ENCODE measurements around the gene LGALS1. TPM values are rescaled to one million over a fixed set of nuclear protein-coding genes. Genes with fewer than 3 reads are reported as not detected.
A peak's percentile ranks its signal among the peaks of the same experiment; 100 is the strongest.

LGALS1 gene
- total RNA-seq, 1 experiment from 2014 or later: 32.8 TPM

- Histone ChIP-seq H2AFZ (ENCODE audit: low read length) (no peak overlapping the region), H2BK120ac (ENCODE audit: low read depth, low read length, poor library complexity, severe bottlenecking) (no peak overlapping the region), H2AK5ac (ENCODE audit: insufficient read length, low read length) (no peak overlapping the region), H4K20me1 (ENCODE audit: control insufficient read depth, insufficient read depth, insufficient read length) (no peaks in the 10 kb centered on the region), H3K18ac (ENCODE audit: insufficient read length, low read depth, low read length) (no peak overlapping the region), H3K14ac (ENCODE audit: insufficient read depth, low read length) (no peak overlapping the region), H3K27ac (ENCODE audit: insufficient read length, low read depth, low read length) (no peak overlapping the region), H4K91ac (ENCODE audit: insufficient read length, low read depth, low read length) (no peak overlapping the region), H2BK20ac (ENCODE audit: low read depth, low read length, poor library complexity, severe bottlenecking) (no peak overlapping the region), H3K27me3 (ENCODE audit: insufficient read depth, low read length) (no peaks in the 10 kb centered on the region), H4K5ac (ENCODE audit: insufficient read length, low read depth, low read length) (no peak overlapping the region), H3K9me3 (ENCODE audit: control insufficient read depth, low read depth, low read length) (no peaks in the 10 kb centered on the region), H2BK5ac (ENCODE audit: insufficient read length, low read length) (no peak overlapping the region), H3K23ac (ENCODE audit: insufficient read length, low read depth, low read length) (no peak overlapping the region), H3T11ph (ENCODE audit: low read length) (no peak overlapping the region), H3K4me1 (ENCODE audit: insufficient read depth, low read length) (no peaks in the 10 kb centered on the region), H3K79me2 (ENCODE audit: insufficient read depth, low read length) (no peaks in the 10 kb centered on the region; the same call in 1 of the 2 replicates), H3K9ac (ENCODE audit: extremely low read depth, insufficient read length, low read length) (no peak overlapping the region), H3K4ac (ENCODE audit: low read depth, low read length) (no peak overlapping the region), H2BK12ac (ENCODE audit: insufficient read length, low read depth, low read length) (no peak overlapping the region), H3K23me2 (ENCODE audit: insufficient read length, low read depth, low read length, poor library complexity, severe bottlenecking) (no peaks in the 10 kb centered on the region), H4K8ac (replicated peaks; ENCODE audit: insufficient read length, low read depth, low read length) (no peak overlapping the region), H2BK15ac (ENCODE audit: low read depth, low read length) (no peak overlapping the region), H3K79me1 (ENCODE audit: insufficient read depth, low read depth, low read length, poor library complexity, severe bottlenecking) (no peaks in the 10 kb centered on the region), H3K4me2 (ENCODE audit: insufficient read depth, insufficient read length, low read length) (no peak overlapping the region), H3K56ac (ENCODE audit: insufficient read length, low read depth, low read length) (no peak overlapping the region)
- WGBS (ENCODE audit: extremely low coverage, insufficient read length, low lambda C conversion rate): no CpG with 5 or more reads among the region's 7 CpGs
- TF ChIP-seq CTCF (conservative IDR thresholded peaks at IDR 0.05): no peak
- Mint-ChIP-seq H3K27me3 (ENCODE audit: low read depth) (no peaks in the 10 kb centered on the region), H3K4me1 (peaks cover 0 to 3% of the 10 kb centered on the region in 2 experiments; a peak in 1 of 4 replicates), H3K4me3 (no peak overlapping the region), H3K27ac (peak overlapping the region in 1 of 3 experiments; percentile 77; a peak in 1 of 7 replicates), H3K36me3 (ENCODE audit: insufficient read depth in 1 of 3, low read depth in 3 of 3) (peaks cover 36 to 81% (median 80%) of the 10 kb centered on the region in 3 experiments; a peak in 6 of 7 replicates), H3K9me3 (no peaks in the 10 kb centered on the region; a peak in 1 of 5 replicates)
- no peak for DNase-seq
These were observed 28.5 kb downstream of the LGALS1 start for GRCh38 chr22:37703906-37704305.
